HG03439 (cell line): ENCODE data around the gene PHLDB2.

Source experiments
- ATAC-seq: cut with Tn5 transposase; IDR thresholded peaks from one replicate; pipeline ENCODE4 v1.9.1; 2021; ENCODE audit warnings: mild to moderate bottlenecking, moderate library complexity; ENCODE audit not compliant: unreplicated experiment

PHLDB2 gene

DNA sequence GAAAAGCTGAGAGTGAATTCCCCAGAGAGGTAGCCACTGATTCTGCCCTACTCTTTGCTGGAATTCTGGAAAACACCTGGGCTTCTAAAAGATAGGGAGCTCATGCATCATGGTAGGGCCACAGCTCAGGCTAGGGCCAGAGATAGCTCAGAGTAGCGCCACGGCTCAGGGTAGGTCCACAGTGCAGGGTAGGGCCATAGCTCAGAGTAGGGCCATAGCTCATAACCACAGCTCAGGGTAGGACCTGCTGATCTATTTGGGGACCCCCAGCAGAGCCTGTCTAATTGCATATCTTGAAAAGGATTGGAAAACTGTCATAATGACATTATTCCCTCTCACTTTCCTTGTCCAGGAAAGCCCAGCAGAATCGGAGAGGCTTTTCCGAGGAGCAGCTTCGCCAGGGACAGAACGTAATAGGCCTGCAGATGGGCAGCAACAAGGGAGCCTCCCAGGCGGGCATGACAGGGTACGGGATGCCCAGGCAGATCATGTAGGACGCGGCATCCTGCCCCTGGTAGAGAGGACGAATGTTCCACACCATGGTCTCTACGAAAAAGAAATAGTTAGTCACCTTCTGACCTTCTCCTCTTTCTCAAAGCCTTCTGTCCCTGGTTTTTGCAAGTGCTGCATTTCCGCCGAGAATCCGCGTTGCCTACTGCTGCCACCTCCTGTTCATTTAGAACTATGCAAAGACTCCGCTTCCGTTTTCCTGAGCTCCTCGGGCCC lies 154.2 kb downstream of the PHLDB2 start:
- ATAC-seq: peak; percentile 89

DNA sequence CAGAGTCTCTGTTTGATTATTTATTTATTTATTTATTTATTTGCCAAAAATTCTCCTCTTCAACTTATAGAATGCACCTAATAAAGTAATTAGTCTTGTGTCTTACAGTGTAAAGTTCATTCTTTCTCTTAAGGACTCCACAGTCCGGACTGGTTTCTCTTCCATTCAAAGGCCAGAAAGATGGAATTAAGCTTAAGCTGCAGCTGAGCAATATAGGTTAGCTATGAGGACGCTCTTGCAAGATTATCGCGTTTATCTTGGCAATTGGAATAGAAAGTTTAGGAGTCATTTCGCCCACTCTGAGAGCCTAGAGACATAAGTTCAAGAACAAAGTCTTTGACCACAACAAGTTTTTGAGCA lies 154.7 kb downstream of the PHLDB2 start:
- peak; percentile 36 for ATAC-seq

DNA sequence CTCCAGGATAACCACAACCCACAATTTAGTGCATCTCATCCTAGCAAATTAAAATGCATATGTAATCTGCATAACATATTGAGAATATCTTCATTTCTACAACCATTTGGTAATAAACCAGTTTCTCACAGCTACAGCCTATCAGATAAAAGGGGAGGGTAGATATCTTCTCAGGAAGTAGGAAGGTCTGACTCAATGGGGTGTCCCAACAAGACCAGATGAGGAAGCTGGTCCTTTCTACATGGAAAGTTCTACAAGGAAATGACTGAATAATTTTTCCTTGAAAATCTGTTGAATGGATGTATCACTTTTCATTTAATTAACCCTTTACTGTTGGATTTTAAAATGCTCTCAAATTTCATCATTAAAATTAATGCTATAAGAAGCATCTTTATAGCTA lies 158.0 kb downstream of the PHLDB2 start:
- ATAC-seq: no peak

DNA sequence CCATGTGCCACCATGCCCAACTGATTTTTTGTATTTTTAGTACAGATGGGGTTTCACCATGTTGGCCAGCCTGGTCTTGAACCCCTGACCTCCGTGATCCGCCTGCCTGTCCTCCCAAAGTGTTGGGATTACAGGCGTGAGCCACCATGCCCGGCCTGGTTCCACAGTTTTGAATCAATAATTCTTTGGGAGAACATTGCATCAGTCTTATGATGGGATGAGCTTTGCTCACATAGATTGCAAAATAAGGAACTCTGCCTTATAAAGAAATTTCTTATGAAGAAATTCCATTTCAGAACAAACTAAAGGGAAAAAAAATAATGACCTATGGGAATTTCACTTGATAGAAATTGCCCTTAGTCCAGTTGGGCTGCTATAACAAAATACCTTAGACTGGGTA lies 159.6 kb downstream of the PHLDB2 start:
- no peak for ATAC-seq

DNA sequence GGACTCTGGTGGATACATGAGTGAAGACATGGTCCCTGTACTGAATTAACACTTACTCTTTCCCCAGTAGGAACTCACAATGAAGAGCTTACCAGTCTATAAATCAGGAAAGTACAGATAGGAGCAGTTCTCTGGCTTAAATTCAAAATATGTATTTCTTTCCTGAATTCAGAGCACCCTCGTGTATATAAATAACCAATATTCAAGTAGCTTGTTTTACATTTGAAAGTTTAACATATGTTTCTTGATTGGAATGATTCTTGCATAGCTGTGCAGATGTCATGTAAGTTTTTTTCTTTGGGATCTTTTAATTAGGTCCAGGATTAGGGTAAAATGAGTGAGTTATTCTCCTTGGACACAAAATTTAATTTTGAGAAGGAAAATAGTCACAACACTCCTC lies 160.7 kb downstream of the PHLDB2 start:
- ATAC-seq: no peak

DNA sequence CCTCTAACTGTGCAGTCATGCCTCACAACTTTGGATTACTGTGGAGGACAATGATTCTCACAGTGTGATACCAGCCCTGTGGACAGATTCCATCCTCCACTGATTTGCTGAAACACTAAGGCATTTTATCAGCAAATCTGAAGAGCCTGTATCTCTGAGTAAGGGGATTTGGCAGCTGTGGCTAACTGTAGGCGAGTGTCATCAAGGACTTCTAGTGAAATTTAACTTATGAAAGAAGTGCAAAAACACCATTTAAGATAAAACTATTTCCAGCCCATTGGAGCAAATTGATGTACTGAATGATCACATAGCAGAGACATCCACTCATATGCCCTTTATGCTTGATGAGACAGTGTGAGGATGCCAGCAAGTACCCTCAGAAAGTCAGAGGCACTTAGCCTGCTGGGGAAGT lies 161.6 kb downstream of the PHLDB2 start:
- ATAC-seq: no peak
